ENCODE data around the gene PSME4.

DNA sequence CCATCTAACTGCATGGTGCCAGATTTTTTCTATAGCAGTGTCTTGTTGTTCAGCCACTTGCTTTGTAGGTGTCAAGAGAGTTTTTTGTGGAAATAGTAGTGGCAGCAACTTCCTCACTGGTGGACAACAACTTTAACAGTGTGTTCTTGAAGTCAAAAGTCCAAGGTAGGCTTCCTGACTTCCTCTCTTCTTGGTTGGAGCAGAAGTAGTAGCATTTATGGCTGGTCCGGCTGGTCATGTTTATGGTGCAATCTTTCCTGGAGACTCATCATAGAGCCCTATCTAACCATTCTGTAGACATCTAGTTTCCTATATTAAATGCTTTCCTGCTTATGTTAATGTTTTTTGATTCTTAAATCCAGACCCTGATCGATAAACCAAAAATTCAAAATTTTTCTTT lies 122.7 kb downstream of the PSME4 start:
- TF ChIP-seq ZNF180 (CRISPR knock-in tag; IDR thresholded peaks at IDR 0.05; ENCODE audit: borderline replicate concordance, low read depth) (no peak), EP300 (IDR thresholded peaks at IDR 0.05; ENCODE audit: low read depth in 2 of 2, low read length in 2 of 2) (no peak), EP300 (CRISPR knock-in tag; IDR thresholded peaks at IDR 0.05; ENCODE audit: borderline replicate concordance) (no peak), CREB1 (IDR thresholded peaks at IDR 0.05) (no peak), CREB1 (CRISPR knock-in tag; IDR thresholded peaks at IDR 0.05) (no peak), MAFK (conservative IDR thresholded peaks at IDR 0.05 in 1 of 2, IDR thresholded peaks at IDR 0.05 in 1 of 2; ENCODE audit: low read length in 2 of 2) (no peak), HDAC1 (CRISPR knock-in tag; IDR thresholded peaks at IDR 0.05) (no peak)
- TF ChIP-seq, protein P1, sequence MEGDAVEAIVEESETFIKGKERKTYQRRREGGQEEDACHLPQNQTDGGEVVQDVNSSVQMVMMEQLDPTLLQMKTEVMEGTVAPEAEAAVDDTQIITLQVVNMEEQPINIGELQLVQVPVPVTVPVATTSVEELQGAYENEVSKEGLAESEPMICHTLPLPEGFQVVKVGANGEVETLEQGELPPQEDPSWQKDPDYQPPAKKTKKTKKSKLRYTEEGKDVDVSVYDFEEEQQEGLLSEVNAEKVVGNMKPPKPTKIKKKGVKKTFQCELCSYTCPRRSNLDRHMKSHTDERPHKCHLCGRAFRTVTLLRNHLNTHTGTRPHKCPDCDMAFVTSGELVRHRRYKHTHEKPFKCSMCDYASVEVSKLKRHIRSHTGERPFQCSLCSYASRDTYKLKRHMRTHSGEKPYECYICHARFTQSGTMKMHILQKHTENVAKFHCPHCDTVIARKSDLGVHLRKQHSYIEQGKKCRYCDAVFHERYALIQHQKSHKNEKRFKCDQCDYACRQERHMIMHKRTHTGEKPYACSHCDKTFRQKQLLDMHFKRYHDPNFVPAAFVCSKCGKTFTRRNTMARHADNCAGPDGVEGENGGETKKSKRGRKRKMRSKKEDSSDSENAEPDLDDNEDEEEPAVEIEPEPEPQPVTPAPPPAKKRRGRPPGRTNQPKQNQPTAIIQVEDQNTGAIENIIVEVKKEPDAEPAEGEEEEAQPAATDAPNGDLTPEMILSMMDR (CRISPR knock-in tag; IDR thresholded peaks at IDR 0.05), result no peak
- TF ChIP-seq, protein P2, sequence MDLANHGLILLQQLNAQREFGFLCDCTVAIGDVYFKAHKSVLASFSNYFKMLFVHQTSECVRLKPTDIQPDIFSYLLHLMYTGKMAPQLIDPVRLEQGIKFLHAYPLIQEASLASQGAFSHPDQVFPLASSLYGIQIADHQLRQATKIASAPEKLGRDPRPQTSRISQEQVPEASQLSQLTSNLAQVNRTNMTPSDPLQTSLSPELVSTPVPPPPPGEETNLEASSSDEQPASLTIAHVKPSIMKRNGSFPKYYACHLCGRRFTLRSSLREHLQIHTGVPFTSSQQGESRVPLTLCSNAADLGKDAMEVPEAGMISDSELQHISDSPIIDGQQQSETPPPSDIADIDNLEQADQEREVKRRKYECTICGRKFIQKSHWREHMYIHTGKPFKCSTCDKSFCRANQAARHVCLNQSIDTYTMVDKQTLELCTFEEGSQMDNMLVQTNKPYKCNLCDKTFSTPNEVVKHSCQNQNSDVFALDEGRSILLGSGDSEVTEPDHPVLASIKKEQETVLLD (CRISPR knock-in tag; IDR thresholded peaks at IDR 0.05; ENCODE audit: low read depth), result no peak

All from HepG2 (cell line).